ENCODE measurements around the gene RIMS4.

GRCh38 chr20:44856442-44856841 lies 46.1 kb upstream of the RIMS4 start:
- TF ChIP-seq POLR2AphosphoS5 (IDR thresholded peaks at IDR 0.05; ENCODE audit: borderline replicate concordance, low read depth, low read length): no peak
- no peak for TF ChIP-seq EZH2 (IDR thresholded peaks at IDR 0.05)
